SK-N-SH (cell line): ENCODE data around the gene SFRP2. TPM values are rescaled to one million over a fixed set of nuclear protein-coding genes. Genes with fewer than 3 reads are reported as not detected.

Experiments
- CTCF ChIA-PET: fragments of 300-600, 350-600 bp; formaldehyde crosslinking; extraction: SDS; loops from one replicate; lab custom pipeline; 2021; lab: Yijun Ruan, JAX
- POLR2A ChIA-PET: fragments of 350-600 bp; sonication (Branson Sonifier 250); formaldehyde crosslinking; extraction: SDS; loops from one replicate; lab custom pipeline; 2020; ENCODE audit warnings: antibody characterized with exemption, inconsistent platforms; lab: Yijun Ruan, JAX
- DNase-seq: peaks from one replicate; pipeline ENCODE4 v3.0.0; 2012
- H2AFZ ChIP-seq: fragments of 200-600 bp; sonication (generic); 2 replicates; pipeline ENCODE4 v1.8.1; 2016; ENCODE audit warnings: antibody characterized with exemption, mild to moderate bottlenecking, low read depth
- H3F3A ChIP-seq: fragments of 200-600 bp; sonication (generic); replicated peaks from 2 replicates; pipeline ENCODE3; 2016; ENCODE audit warnings: antibody characterized with exemption, mild to moderate bottlenecking; ENCODE audit not compliant: insufficient read depth
- H3K27ac ChIP-seq, 2 experiments: fragments of 200-500 bp in 1 of 2; fragments of 200-600 bp in 1 of 2; sonication (Bioruptor generic) in 1 of 2; sonication (generic), shearing (Covaris generic) in 1 of 2; 2 replicates each; pipeline versions ENCODE4 v1.5.1 to v1.6.1; 2014 to 2016; ENCODE audit warnings: low read depth in 2 of 2, inconsistent platforms in 1 of 2, low read length in 1 of 2, mild to moderate bottlenecking in 1 of 2, mixed read lengths in 1 of 2
- H3K27me3 ChIP-seq: fragments of 200-600 bp; sonication (generic), shearing (Covaris generic); 2 replicates; pipeline ENCODE4 v1.6.1; 2016; ENCODE audit warnings: mixed run types; ENCODE audit not compliant: insufficient read depth
- H3K36me3 ChIP-seq, 2 experiments: fragments of 200-500 bp in 1 of 2; fragments of 200-600 bp in 1 of 2; sonication (Bioruptor generic) in 1 of 2; sonication (generic) in 1 of 2; replicated peaks in 1 of 2; 2 replicates each; pipeline versions ENCODE3 to v1.5.1; 2014 to 2016; ENCODE audit warnings: low read length in 1 of 2, mild to moderate bottlenecking in 1 of 2; ENCODE audit not compliant: insufficient read depth in 2 of 2, control insufficient read depth in 1 of 2
- H3K4me1 ChIP-seq, 2 experiments: fragments of 200-500 bp in 1 of 2; fragments of 200-600 bp in 1 of 2; sonication (Bioruptor generic) in 1 of 2; sonication (generic), shearing (Covaris generic) in 1 of 2; 2 replicates each; pipeline versions ENCODE4 v1.5.1 to v1.6.1; 2014 to 2016; ENCODE audit warnings: low read depth in 1 of 2, low read length in 1 of 2, mixed run types in 1 of 2; ENCODE audit not compliant: insufficient read depth in 2 of 2, control insufficient read depth in 1 of 2
- H3K4me2 ChIP-seq: fragments of 200-600 bp; sonication (generic), shearing (Covaris generic); 2 replicates; pipeline ENCODE4 v1.6.1; 2017; ENCODE audit warnings: mixed run types
- H3K4me3 ChIP-seq, 2 experiments: fragments of 200-500 bp in 1 of 2; fragments of 200-600 bp in 1 of 2; sonication (Bioruptor generic) in 1 of 2; sonication (generic), shearing (Covaris generic) in 1 of 2; 2 replicates each; pipeline versions ENCODE4 v1.5.1 to v1.8.1; 2014 to 2016; ENCODE audit warnings: low read depth in 2 of 2, inconsistent platforms in 1 of 2, low read length in 1 of 2, mild to moderate bottlenecking in 1 of 2, mixed read lengths in 1 of 2, moderate library complexity in 1 of 2
- H3K79me2 ChIP-seq: fragments of 200-600 bp; sonication (generic); 2 replicates; pipeline ENCODE4 v1.8.1; 2017; ENCODE audit warnings: mild to moderate bottlenecking; ENCODE audit not compliant: insufficient read depth
- H3K9ac ChIP-seq: fragments of 200-600 bp; sonication (generic); 2 replicates; pipeline ENCODE4 v1.6.1; 2017; ENCODE audit warnings: mixed run types
- H3K9me2 ChIP-seq: fragments of 200-600 bp; sonication (generic); 2 replicates; pipeline ENCODE4 v1.6.1; 2017; ENCODE audit warnings: mixed run types
- H3K9me3 ChIP-seq: fragments of 200-600 bp; sonication (generic); 2 replicates; pipeline ENCODE4 v1.6.1; 2017; ENCODE audit warnings: mixed run types, mild to moderate bottlenecking, moderate library complexity
- H4K20me1 ChIP-seq: fragments of 200-600 bp; sonication (generic); 2 replicates; pipeline ENCODE4 v1.6.1; 2017; ENCODE audit warnings: mild to moderate bottlenecking, mixed run types; ENCODE audit not compliant: insufficient read depth
- CHD2 ChIP-seq: fragments of 150-350 bp; IDR thresholded peaks from 2 replicates; pipeline ENCODE4 v1.6.1; 2018; ENCODE audit warnings: low read length; ENCODE audit not compliant: partially characterized antibody
- EZH2phosphoT487 ChIP-seq: fragments of 200-600 bp; sonication (generic); IDR thresholded peaks from 2 replicates; pipeline ENCODE4 v1.6.1; 2017; ENCODE audit warnings: low read depth, mixed run types, mild to moderate bottlenecking, antibody characterized with exemption, moderate library complexity, borderline replicate concordance
- GABPA ChIP-seq: IDR thresholded peaks from 2 replicates; pipeline ENCODE4 v1.4.0; 2012; ENCODE audit warnings: low read depth, mild to moderate bottlenecking
- GATA2 ChIP-seq: sonication (generic); formaldehyde crosslinking; IDR thresholded peaks from 2 replicates; pipeline ENCODE4 v1.5.0; 2020; ENCODE audit warnings: mild to moderate bottlenecking, missing genetic modification reagents
- MXI1 ChIP-seq: IDR thresholded peaks from 2 replicates; pipeline ENCODE4 v1.6.1; 2012; ENCODE audit warnings: mild to moderate bottlenecking, low read depth, low read length, improper control_type of control experiment
- TAF1 ChIP-seq: IDR thresholded peaks from 2 replicates; pipeline ENCODE4 v1.6.1; 2012; ENCODE audit warnings: low read depth, mild to moderate bottlenecking, low read length, moderate library complexity, borderline replicate concordance
- TCF12 ChIP-seq: IDR thresholded peaks from 2 replicates; pipeline ENCODE4 v1.4.0; 2012
- YY1 ChIP-seq: IDR thresholded peaks from 2 replicates; pipeline ENCODE4 v1.4.0; 2012; ENCODE audit warnings: low read depth, mild to moderate bottlenecking
- WGBS: methylation state at CpG from one replicate; pipeline ENCODE4 v1.1.6; 2017; ENCODE audit warnings: low lambda C conversion rate; 5-methylcytosine and 5-hydroxymethylcytosine counted together
- polyA plus RNA-seq, 3 experiments: library from polyadenylated mRNA; depleted of rRNA; stranded (reverse); fragments of >200 nt; gene quantifications; 2 replicates each; pipeline ENCODE4 v1.2.3, GENCODE V29; 2012
- TF ChIP-seq, protein P1 (sequence below): IDR thresholded peaks from 2 replicates; pipeline ENCODE4 v1.4.0; 2012; ENCODE audit warnings: low read depth, borderline replicate concordance
- TF ChIP-seq, protein P2 (sequence below): fragments of 200-600 bp; sonication (generic); IDR thresholded peaks from 2 replicates; pipeline ENCODE4 v1.6.1; 2017; ENCODE audit warnings: antibody characterized with exemption, mild to moderate bottlenecking, moderate library complexity

SFRP2 gene
- polyA plus RNA-seq, 1 of the 3 experiments (the other 2 are of a cell fraction), result not detected

DNA sequence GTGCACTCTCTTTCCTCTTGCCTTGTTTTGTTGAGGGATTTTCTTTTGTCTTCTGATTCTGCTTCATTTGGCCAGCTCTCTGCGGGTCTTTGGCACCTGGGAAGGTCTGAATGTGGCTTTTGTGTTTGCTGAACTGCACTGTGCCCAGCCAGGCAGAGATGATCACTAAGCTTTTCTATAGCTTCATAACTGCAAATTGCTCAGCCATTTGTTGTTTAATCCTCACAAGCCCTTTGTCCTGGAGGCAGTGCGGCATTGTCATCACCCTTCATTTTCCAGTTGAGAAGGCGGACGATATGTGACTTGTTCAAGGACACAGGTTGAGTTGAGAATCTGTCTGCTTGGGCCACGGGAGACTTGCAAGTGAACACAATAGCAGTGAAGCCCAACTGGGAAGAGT, 46.0 kb upstream of the SFRP2 start:
- WGBS, result 11% methylated on average over 5 of the region's 5 CpGs

DNA sequence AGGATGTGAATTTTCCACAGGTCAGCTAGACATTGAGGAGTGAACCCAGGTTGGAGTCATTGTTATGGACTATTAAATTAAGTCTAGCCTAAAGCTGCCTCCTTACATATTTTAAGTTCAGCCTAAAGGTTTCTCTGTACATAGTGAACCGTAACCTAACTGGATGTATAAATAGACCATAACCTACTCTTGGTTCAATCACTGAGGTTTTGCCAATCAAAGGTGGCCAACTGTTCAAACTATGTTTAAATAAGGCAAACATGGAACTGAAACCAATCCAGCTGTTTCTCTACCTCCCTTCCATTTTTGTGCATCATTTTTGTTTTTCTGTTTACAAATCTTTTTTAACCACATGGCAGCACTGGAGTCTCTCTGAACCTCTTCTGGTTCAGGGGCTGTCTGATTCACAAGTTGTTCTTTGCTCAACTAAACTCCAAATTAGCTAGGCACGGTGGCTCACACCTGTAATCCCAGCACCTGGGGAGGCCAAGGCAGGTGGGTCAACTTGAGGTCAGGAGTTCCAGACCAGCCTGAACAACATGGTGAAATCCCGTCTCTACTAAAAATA, 43.9 kb upstream of the SFRP2 start:
- DNase-seq, result no peak
- no peaks in the 10 kb centered on the region for H3K4me1 ChIP-seq
- ChIA-PET CTCF (interaction anchor here (1.4 kb wide), 1 partner anchor 47 kb away, joined by 3 read pairs; no protein-coding TSS in a partner anchor), POLR2A (no interaction called here)
- no peaks in the 10 kb centered on the region for H3K9me2 ChIP-seq
- H3K27ac ChIP-seq, result no peak overlapping the region
- no peaks in the 10 kb centered on the region for H3K9me3 ChIP-seq
- no peak overlapping the region for H3K9ac ChIP-seq
- H3K27me3 ChIP-seq, result no peaks in the 10 kb centered on the region; the same call in 1 of the 2 replicates
- H3F3A ChIP-seq, result no peaks in the 10 kb centered on the region
- TF ChIP-seq TCF12, result no peak
- TF ChIP-seq TAF1, result no peak
- no peak for TF ChIP-seq MXI1
- H4K20me1 ChIP-seq, result no peaks in the 10 kb centered on the region
- WGBS, result 12% methylated on average over 3 of the region's 3 CpGs
- no peaks in the 10 kb centered on the region for H3K79me2 ChIP-seq
- no peak overlapping the region for H3K4me3 ChIP-seq
- no peak overlapping the region for H3K4me2 ChIP-seq
- no peaks in the 10 kb centered on the region for H3K36me3 ChIP-seq
- H2AFZ ChIP-seq, result no peak overlapping the region

More for the DNA sequence above, 46.0 kb upstream of the SFRP2 start:
- Histone ChIP-seq H3K79me2 (no peaks in the 10 kb centered on the region), H3K4me1 (no peaks in the 10 kb centered on the region), H3K9me2 (no peaks in the 10 kb centered on the region), H2AFZ (no peak overlapping the region), H4K20me1 (no peaks in the 10 kb centered on the region), H3K27ac (no peak overlapping the region), H3K4me2 (no peak overlapping the region), H3F3A (no peaks in the 10 kb centered on the region), H3K27me3 (no peaks in the 10 kb centered on the region; the same call in 1 of the 2 replicates), H3K36me3 (no peaks in the 10 kb centered on the region), H3K4me3 (no peak overlapping the region), H3K9me3 (no peaks in the 10 kb centered on the region), H3K9ac (no peak overlapping the region)
- POLR2A ChIA-PET, result no interaction called here
- TF ChIP-seq CHD2, result no peak
- no peak for DNase-seq
- CTCF ChIA-PET, result no interaction called here

DNA sequence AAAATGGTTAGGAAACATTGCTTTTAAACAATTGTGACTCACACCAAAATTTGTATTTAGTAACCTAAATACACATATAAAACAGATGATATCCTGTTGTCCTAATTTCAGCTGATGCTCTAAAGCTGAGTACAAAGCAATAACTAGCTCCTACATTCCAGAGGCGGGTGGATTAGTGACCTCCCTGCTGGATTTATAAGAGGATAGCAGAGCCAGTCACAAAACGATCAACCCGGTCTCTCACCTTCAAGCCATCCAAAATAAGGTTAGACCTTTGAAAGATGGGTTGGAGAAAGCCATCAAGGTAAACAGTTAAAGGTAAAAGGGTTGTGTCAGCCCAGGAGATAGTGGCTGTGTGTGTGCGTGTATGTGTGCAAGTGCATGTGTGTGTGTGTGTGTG, 43.2 kb upstream of the SFRP2 start:
- H3K36me3 ChIP-seq, result no peaks in the 10 kb centered on the region
- no peaks in the 10 kb centered on the region for H3K9me2 ChIP-seq
- 6% methylated on average over 4 of the region's 4 CpGs for WGBS
- H3K27me3 ChIP-seq, result no peaks in the 10 kb centered on the region; the same call in 1 of the 2 replicates
- no peaks in the 10 kb centered on the region for H4K20me1 ChIP-seq
- H3K4me2 ChIP-seq, result no peak overlapping the region
- no peak overlapping the region for H3K9ac ChIP-seq
- CTCF ChIA-PET, result no interaction called here
- no peaks in the 10 kb centered on the region for H3F3A ChIP-seq
- no peaks in the 10 kb centered on the region for H3K4me1 ChIP-seq
- no peak overlapping the region for H3K27ac ChIP-seq
- TF ChIP-seq MXI1, result no peak
- TF ChIP-seq GATA2 (CRISPR knock-in tag), result no peak
- no peak for TF ChIP-seq YY1
- no peak for TF ChIP-seq EZH2phosphoT487
- TF ChIP-seq, protein P1, sequence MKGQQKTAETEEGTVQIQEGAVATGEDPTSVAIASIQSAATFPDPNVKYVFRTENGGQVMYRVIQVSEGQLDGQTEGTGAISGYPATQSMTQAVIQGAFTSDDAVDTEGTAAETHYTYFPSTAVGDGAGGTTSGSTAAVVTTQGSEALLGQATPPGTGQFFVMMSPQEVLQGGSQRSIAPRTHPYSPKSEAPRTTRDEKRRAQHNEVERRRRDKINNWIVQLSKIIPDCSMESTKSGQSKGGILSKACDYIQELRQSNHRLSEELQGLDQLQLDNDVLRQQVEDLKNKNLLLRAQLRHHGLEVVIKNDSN, result no peak
- no peak for TF ChIP-seq GABPA
- TF ChIP-seq, protein P2, sequence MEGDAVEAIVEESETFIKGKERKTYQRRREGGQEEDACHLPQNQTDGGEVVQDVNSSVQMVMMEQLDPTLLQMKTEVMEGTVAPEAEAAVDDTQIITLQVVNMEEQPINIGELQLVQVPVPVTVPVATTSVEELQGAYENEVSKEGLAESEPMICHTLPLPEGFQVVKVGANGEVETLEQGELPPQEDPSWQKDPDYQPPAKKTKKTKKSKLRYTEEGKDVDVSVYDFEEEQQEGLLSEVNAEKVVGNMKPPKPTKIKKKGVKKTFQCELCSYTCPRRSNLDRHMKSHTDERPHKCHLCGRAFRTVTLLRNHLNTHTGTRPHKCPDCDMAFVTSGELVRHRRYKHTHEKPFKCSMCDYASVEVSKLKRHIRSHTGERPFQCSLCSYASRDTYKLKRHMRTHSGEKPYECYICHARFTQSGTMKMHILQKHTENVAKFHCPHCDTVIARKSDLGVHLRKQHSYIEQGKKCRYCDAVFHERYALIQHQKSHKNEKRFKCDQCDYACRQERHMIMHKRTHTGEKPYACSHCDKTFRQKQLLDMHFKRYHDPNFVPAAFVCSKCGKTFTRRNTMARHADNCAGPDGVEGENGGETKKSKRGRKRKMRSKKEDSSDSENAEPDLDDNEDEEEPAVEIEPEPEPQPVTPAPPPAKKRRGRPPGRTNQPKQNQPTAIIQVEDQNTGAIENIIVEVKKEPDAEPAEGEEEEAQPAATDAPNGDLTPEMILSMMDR, result no peak
- no peak for TF ChIP-seq TCF12
- no peak overlapping the region for H3K4me3 ChIP-seq
- no peaks in the 10 kb centered on the region for H3K79me2 ChIP-seq
- no peak overlapping the region for H2AFZ ChIP-seq
- POLR2A ChIA-PET, result no interaction called here
- H3K9me3 ChIP-seq, result no peaks in the 10 kb centered on the region
- no peak for DNase-seq
